C4-2B (cell line): ENCODE results near the gene MARCHF11.

Experiments used
- ZFX ChIP-seq: fragments of 450-650 bp; IDR thresholded peaks from 2 replicates; pipeline ENCODE4 v1.6.1; 2017
- TF ChIP-seq, protein P1 (sequence below): fragments of 450-650 bp; conservative IDR thresholded peaks from 2 replicates; pipeline ENCODE4 v1.5.1; 2017; ENCODE audit warnings: mild to moderate bottlenecking

DNA sequence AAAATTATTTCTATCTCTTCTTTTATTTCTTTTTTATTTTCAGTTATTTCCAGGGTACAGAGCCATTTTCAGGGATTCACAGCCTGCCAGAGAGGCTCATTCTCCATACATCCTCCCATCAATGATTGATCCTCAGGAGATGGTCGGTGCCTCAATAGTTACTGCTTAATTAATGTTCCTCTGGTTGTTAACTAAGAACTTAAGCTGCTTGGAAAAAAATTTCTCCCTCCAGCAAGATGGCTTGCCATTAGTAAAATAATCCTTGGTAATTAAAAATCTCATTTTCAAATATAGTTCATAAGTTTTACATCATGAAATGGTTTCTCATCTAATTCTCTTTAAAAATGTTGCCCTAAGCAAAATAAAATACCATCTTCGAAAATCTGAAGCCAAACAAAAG, 20.0 kb downstream of the MARCHF11 start:
- TF ChIP-seq, protein P1, sequence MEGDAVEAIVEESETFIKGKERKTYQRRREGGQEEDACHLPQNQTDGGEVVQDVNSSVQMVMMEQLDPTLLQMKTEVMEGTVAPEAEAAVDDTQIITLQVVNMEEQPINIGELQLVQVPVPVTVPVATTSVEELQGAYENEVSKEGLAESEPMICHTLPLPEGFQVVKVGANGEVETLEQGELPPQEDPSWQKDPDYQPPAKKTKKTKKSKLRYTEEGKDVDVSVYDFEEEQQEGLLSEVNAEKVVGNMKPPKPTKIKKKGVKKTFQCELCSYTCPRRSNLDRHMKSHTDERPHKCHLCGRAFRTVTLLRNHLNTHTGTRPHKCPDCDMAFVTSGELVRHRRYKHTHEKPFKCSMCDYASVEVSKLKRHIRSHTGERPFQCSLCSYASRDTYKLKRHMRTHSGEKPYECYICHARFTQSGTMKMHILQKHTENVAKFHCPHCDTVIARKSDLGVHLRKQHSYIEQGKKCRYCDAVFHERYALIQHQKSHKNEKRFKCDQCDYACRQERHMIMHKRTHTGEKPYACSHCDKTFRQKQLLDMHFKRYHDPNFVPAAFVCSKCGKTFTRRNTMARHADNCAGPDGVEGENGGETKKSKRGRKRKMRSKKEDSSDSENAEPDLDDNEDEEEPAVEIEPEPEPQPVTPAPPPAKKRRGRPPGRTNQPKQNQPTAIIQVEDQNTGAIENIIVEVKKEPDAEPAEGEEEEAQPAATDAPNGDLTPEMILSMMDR = no peak
- TF ChIP-seq ZFX = no peak
